GM23248 (cell line): Measurements from ENCODE around the gene SLF2. TPM values are rescaled to one million over a fixed set of nuclear protein-coding genes. Genes with fewer than 3 reads are reported as not detected.

ENCODE experiments used
- DNase-seq: peaks from one replicate; pipeline ENCODE4 v3.0.0-alpha.2; 2015
- H2AFZ ChIP-seq: fragments of 200-600 bp; sonication (generic); 2 replicates; pipeline ENCODE4 v1.6.1; 2016; ENCODE audit warnings: antibody characterized with exemption
- H3F3A ChIP-seq: fragments of 200-600 bp; sonication (generic); 2 replicates; pipeline ENCODE4 v1.6.1; 2016; ENCODE audit warnings: mild to moderate bottlenecking, antibody characterized with exemption, mixed run types; ENCODE audit not compliant: insufficient read depth
- H3K27ac ChIP-seq: fragments of 200-600 bp; sonication (generic); 2 replicates; pipeline ENCODE4 v1.5.1; 2016; ENCODE audit warnings: mild to moderate bottlenecking
- H3K27me3 ChIP-seq: fragments of 200-600 bp; sonication (generic); replicated peaks from 2 replicates; pipeline ENCODE4 v1.6.1; 2016; ENCODE audit warnings: mild to moderate bottlenecking; ENCODE audit not compliant: insufficient read depth
- H3K36me3 ChIP-seq: fragments of 200-600 bp; sonication (generic); 2 replicates; pipeline ENCODE4 v1.6.1; 2016; ENCODE audit warnings: low read depth, mild to moderate bottlenecking
- H3K4me1 ChIP-seq: fragments of 200-600 bp; sonication (generic); 2 replicates; pipeline ENCODE4 v1.6.1; 2016; ENCODE audit warnings: mild to moderate bottlenecking; ENCODE audit not compliant: insufficient read depth
- H3K4me2 ChIP-seq: fragments of 200-600 bp; sonication (generic); one replicate; pipeline ENCODE4 v1.6.1; 2016; ENCODE audit warnings: mild to moderate bottlenecking; ENCODE audit not compliant: unreplicated experiment
- H3K4me3 ChIP-seq: fragments of 200-600 bp; sonication (generic); 2 replicates; pipeline ENCODE4 v1.5.1; 2016; ENCODE audit warnings: mild to moderate bottlenecking
- H3K79me2 ChIP-seq: fragments of 200-600 bp; sonication (generic); 2 replicates; pipeline ENCODE4 v1.6.1; 2016; ENCODE audit warnings: mild to moderate bottlenecking; ENCODE audit not compliant: insufficient read depth
- H3K9ac ChIP-seq: fragments of 200-600 bp; sonication (generic); 2 replicates; pipeline ENCODE4 v1.6.1; 2016; ENCODE audit warnings: mild to moderate bottlenecking
- H3K9me2 ChIP-seq: fragments of 200-600 bp; sonication (generic); 2 replicates; pipeline ENCODE4 v1.6.1; 2016; ENCODE audit warnings: mixed run types, mild to moderate bottlenecking, moderate library complexity; ENCODE audit not compliant: insufficient read depth
- H3K9me3 ChIP-seq: fragments of 200-600 bp; sonication (generic); one replicate; pipeline ENCODE4 v1.6.1; 2017; ENCODE audit warnings: low read depth
- H4K20me1 ChIP-seq: fragments of 200-600 bp; sonication (generic); 2 replicates; pipeline ENCODE4 v1.6.0; 2016; ENCODE audit not compliant: insufficient read depth
- EZH2 ChIP-seq: fragments of 200-600 bp; sonication (generic); IDR thresholded peaks from 2 replicates; pipeline ENCODE4 v1.6.1; 2018; ENCODE audit warnings: antibody characterized with exemption, mild to moderate bottlenecking; ENCODE audit not compliant: insufficient read depth, poor library complexity, severe bottlenecking
- EZH2phosphoT487 ChIP-seq: fragments of 200-600 bp; sonication (generic); IDR thresholded peaks from 2 replicates; pipeline ENCODE4 v1.6.1; 2018; ENCODE audit warnings: antibody characterized with exemption, moderate library complexity, mild to moderate bottlenecking, low read depth; ENCODE audit not compliant: insufficient read depth
- WGBS, 2 experiments: methylation state at CpG; one replicate each; pipeline ENCODE4 v1.1.6; 2015 to 2017; ENCODE audit warnings: low lambda C conversion rate in 2 of 2, low coverage in 1 of 2; ENCODE audit errors: missing lambda C conversion rate in 2 of 2; 5-methylcytosine and 5-hydroxymethylcytosine counted together
- in situ Hi-C: fragments of 300-500 bp; cut with MboI; formaldehyde crosslinking; loops from 2 replicates; pipeline ENCODE4 v1.15.0; 2020
- polyA plus RNA-seq: library from polyadenylated mRNA; unstranded; fragments of >200 nt; fragmentation: Nextera tagmentation; extraction: Ambion mirVana; gene quantifications from 2 replicates; pipeline ENCODE4 v1.2.1, GENCODE V29; 2016
- total RNA-seq: library from RNA; depleted of rRNA; stranded (reverse); fragments of >200 nt; shearing (Covaris generic); gene quantifications from 2 replicates; pipeline ENCODE4 v1.2.3, GENCODE V29; 2014

SLF2 gene
- total and polyA plus RNA-seq, 2 experiments from 2014 or later: 12.5 to 15.6 TPM

DNA sequence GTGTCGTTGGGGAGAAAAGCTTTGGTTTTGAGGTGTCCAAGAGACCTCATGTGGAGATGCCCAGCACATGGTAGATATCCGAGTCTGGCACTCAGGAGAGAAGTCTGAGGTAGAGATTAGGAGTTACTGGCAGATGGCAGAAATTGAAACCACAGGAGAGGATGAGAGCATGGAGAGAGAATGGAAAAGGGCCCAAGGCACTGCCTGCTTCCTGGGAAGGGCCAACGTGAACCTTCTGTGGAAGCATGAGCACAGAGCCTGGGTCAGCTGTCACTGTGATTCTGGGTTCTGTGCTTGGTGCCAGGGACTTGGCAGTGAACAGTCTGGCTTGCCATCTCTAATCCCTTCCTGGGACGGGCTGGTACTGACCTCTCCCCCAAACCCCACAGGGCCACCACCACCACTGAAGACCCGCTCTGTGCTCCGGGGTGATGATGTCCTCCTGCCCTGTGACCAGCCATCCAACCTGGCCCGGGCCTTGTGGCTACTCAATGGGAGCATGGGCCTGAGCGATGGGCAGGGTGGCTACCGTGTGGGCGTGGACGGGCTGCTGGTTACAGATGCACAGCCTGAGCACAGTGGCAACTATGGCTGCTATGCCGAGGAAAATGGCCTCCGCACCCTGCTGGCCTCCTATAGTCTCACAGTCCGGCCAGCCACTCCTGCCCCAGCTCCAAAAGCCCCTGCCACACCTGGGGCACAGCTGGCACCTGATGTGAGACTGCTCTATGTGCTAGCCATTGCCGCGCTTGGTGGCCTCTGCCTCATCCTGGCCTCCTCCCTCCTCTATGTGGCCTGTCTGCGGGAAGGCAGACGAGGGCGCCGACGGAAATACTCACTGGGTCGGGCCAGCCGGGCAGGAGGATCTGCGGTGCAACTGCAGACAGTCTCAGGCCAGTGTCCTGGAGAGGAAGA lies 70.4 kb downstream of the SLF2 start:
- Histone ChIP-seq H3K4me1 (peaks cover 12% of the 10 kb centered on the region; the same call in 1 of the 2 replicates), H4K20me1 (no peaks in the 10 kb centered on the region), H3F3A (no peaks in the 10 kb centered on the region), H3K79me2 (peaks cover 30% of the 10 kb centered on the region), H3K9me2 (no peaks in the 10 kb centered on the region), H3K27me3 (no peaks in the 10 kb centered on the region), H2AFZ (no peak overlapping the region), H3K36me3 (no peaks in the 10 kb centered on the region), H3K9ac (no peak overlapping the region), H3K4me2 (no peak overlapping the region), H3K4me3 (no peak overlapping the region), H3K9me3 (no peaks in the 10 kb centered on the region), H3K27ac (no peak overlapping the region)
- no peak for DNase-seq
- 87 to 88% methylated on average over 24 of the region's 24 CpGs for WGBS, 2 experiments
- in situ Hi-C loops: no loop called here
- TF ChIP-seq EZH2phosphoT487 (no peak), EZH2 (no peak)

- Histone ChIP-seq H3K79me2 (peaks cover 39% of the 10 kb centered on the region), H3F3A (no peaks in the 10 kb centered on the region), H3K9me2 (no peaks in the 10 kb centered on the region), H3K4me3 (no peak overlapping the region), H3K4me2 (no peak overlapping the region), H3K36me3 (no peaks in the 10 kb centered on the region), H3K9ac (no peak overlapping the region), H2AFZ (no peak overlapping the region), H3K4me1 (peaks cover 15% of the 10 kb centered on the region; the same call in 1 of the 2 replicates), H3K9me3 (no peaks in the 10 kb centered on the region), H3K27ac (no peak overlapping the region), H3K27me3 (no peaks in the 10 kb centered on the region), H4K20me1 (no peaks in the 10 kb centered on the region)
- in situ Hi-C loops: no loop called here
- WGBS, 2 experiments: 79 to 85% methylated on average over 10 to 13 of the region's 13 CpGs
- no peak for DNase-seq
- TF ChIP-seq EZH2 (no peak), EZH2phosphoT487 (no peak)
Measured at GRCh38 chr10:100983868-100984671, 71.3 kb downstream of the SLF2 start.

DNA sequence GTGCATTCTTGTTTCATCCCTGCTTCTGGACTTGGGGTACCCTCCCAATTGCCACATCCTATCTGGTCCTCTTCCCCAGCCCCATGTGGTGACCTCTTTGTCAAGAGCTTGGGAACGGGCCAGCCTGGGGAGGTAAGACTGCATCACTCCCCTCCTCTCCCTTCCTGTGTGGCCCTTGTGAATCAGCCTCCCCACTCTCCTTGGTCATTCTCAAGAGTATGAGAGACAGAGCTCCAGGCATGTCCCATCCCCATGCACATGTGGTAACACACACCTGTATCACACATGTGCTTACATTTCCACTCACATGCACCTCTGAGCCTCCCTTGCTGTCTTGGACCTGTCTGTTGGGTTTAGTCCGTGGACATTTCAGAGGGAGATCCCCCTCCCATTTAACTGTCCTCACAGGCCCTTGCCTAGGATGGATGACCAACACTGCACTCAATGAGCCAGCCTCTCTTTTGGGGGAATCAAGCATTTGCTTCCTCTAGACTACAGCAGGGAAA lies 72.0 kb downstream of the SLF2 start:
- Histone ChIP-seq H4K20me1 (no peaks in the 10 kb centered on the region), H3K79me2 (peaks cover 46% of the 10 kb centered on the region), H3K27ac (no peak overlapping the region), H3K27me3 (no peaks in the 10 kb centered on the region), H3K9ac (no peak overlapping the region), H3K4me1 (peaks cover 15% of the 10 kb centered on the region; the same call in 1 of the 2 replicates), H3F3A (no peaks in the 10 kb centered on the region), H3K9me3 (no peaks in the 10 kb centered on the region), H3K9me2 (no peaks in the 10 kb centered on the region), H3K36me3 (no peaks in the 10 kb centered on the region), H3K4me2 (no peak overlapping the region), H2AFZ (no peak overlapping the region), H3K4me3 (no peak overlapping the region)
- 63 to 68% methylated on average over 2 of the region's 2 CpGs for WGBS, 2 experiments
- in situ Hi-C loops: no loop called here
- no peak for DNase-seq
- no peak for TF ChIP-seq EZH2phosphoT487
- no peak for TF ChIP-seq EZH2

GRCh38 chr10:100985336-100985735 lies 72.6 kb downstream of the SLF2 start:
- 78 to 79% methylated on average over 5 of the region's 5 CpGs for WGBS, 2 experiments
- TF ChIP-seq EZH2phosphoT487 (no peak), EZH2 (no peak)
- Histone ChIP-seq H3K4me1 (peaks cover 15% of the 10 kb centered on the region; the same call in 1 of the 2 replicates), H4K20me1 (no peaks in the 10 kb centered on the region), H3K9me2 (no peaks in the 10 kb centered on the region), H3K4me2 (no peak overlapping the region), H3K9ac (no peak overlapping the region), H3K4me3 (no peak overlapping the region), H3K36me3 (peaks cover 4% of the 10 kb centered on the region; the same call in 1 of the 2 replicates), H3K79me2 (peaks cover 52% of the 10 kb centered on the region), H3K27me3 (no peaks in the 10 kb centered on the region), H2AFZ (no peak overlapping the region), H3K27ac (no peak overlapping the region), H3K9me3 (no peaks in the 10 kb centered on the region), H3F3A (no peaks in the 10 kb centered on the region)
- in situ Hi-C loops: no loop called here
- DNase-seq: no peak
